Hepatocyte (in vitro differentiated cells): Measurements from ENCODE around the gene CCN6. TPM values are rescaled to one million over a fixed set of nuclear protein-coding genes. Genes with fewer than 3 reads are reported as not detected.
"Not testable (repeated sequence)": the region's sequence is repeated elsewhere in the genome, so short reads cannot be mapped to it uniquely, and the experiment has no call there.

Experiments
- DNase-seq: peaks from one replicate; pipeline ENCODE4 v3.0.0-alpha.2; 2016; ENCODE audit warnings: low spot score
- H2AFZ ChIP-seq: fragments of 200-600 bp; sonication (generic); 2 replicates; pipeline ENCODE4 v1.6.0; 2016; ENCODE audit warnings: antibody characterized with exemption, mild to moderate bottlenecking
- H3K27ac ChIP-seq: fragments of 200-600 bp; sonication (generic); 2 replicates; pipeline ENCODE4 v1.5.1; 2016; ENCODE audit warnings: mild to moderate bottlenecking
- H3K27me3 ChIP-seq: fragments of 200-600 bp; sonication (generic); 2 replicates; pipeline ENCODE4 v1.6.1; 2016
- H3K36me3 ChIP-seq: fragments of 200-600 bp; sonication (generic); replicated peaks from 2 replicates; pipeline ENCODE4 v1.5.1; 2016; ENCODE audit warnings: low read depth; ENCODE audit not compliant: insufficient read depth
- H3K4me1 ChIP-seq: fragments of 200-600 bp; sonication (generic); 2 replicates; pipeline ENCODE4 v1.5.1; 2016; ENCODE audit warnings: mild to moderate bottlenecking, moderate library complexity; ENCODE audit not compliant: insufficient read depth
- H3K4me2 ChIP-seq: fragments of 200-600 bp; sonication (generic); 2 replicates; pipeline ENCODE4 v1.6.0; 2016
- H3K4me3 ChIP-seq: fragments of 200-600 bp; sonication (generic); 2 replicates; pipeline ENCODE4 v1.5.1; 2016; ENCODE audit warnings: mild to moderate bottlenecking
- H3K79me2 ChIP-seq: fragments of 200-600 bp; sonication (generic); 2 replicates; pipeline ENCODE4 v1.6.0; 2017; ENCODE audit warnings: mild to moderate bottlenecking
- H3K9me2 ChIP-seq: fragments of 200-600 bp; sonication (generic); replicated peaks from 2 replicates; pipeline ENCODE4 v1.6.0; 2017; ENCODE audit warnings: mild to moderate bottlenecking; ENCODE audit not compliant: insufficient read depth
- H3K9me3 ChIP-seq: fragments of 200-600 bp; sonication (generic); 2 replicates; pipeline ENCODE4 v1.5.1; 2016; ENCODE audit warnings: low read depth, mild to moderate bottlenecking
- H4K20me1 ChIP-seq: fragments of 200-600 bp; sonication (generic); 2 replicates; pipeline ENCODE4 v1.6.0; 2016; ENCODE audit warnings: mild to moderate bottlenecking; ENCODE audit not compliant: insufficient read depth, poor library complexity, severe bottlenecking
- EZH2 ChIP-seq: fragments of 200-600 bp; sonication (generic); IDR thresholded peaks from 2 replicates; pipeline ENCODE4 v1.6.1; 2016; ENCODE audit warnings: antibody characterized with exemption, mild to moderate bottlenecking, borderline replicate concordance
- EZH2phosphoT487 ChIP-seq: fragments of 200-600 bp; sonication (generic); IDR thresholded peaks from one replicate; pipeline ENCODE4 v1.6.1; 2018; ENCODE audit warnings: antibody characterized with exemption, mild to moderate bottlenecking, low read depth, moderate library complexity; ENCODE audit not compliant: unreplicated experiment, severe bottlenecking
- WGBS: methylation state at CpG from one replicate; pipeline ENCODE4 v1.1.6; 2016; ENCODE audit warnings: low lambda C conversion rate; ENCODE audit errors: missing lambda C conversion rate; 5-methylcytosine and 5-hydroxymethylcytosine counted together
- polyA plus RNA-seq: library from polyadenylated mRNA; unstranded; fragments of >200 nt; fragmentation: Nextera tagmentation; extraction: Ambion mirVana; gene quantifications from 2 replicates; pipeline ENCODE4 v1.2.1, GENCODE V29; 2016
- total RNA-seq: library from RNA; depleted of rRNA; stranded (reverse); fragments of >200 nt; gene quantifications from 2 replicates; pipeline ENCODE4 v1.2.3, GENCODE V29; 2014
- TF ChIP-seq, protein P1 (sequence below): fragments of 200-600 bp; sonication (generic); IDR thresholded peaks from 2 replicates; pipeline ENCODE4 v1.5.1; 2016; ENCODE audit warnings: antibody characterized with exemption, mild to moderate bottlenecking; ENCODE audit not compliant: poor library complexity

Gene CCN6
- total and polyA plus RNA-seq, 2 experiments from 2014 or later = 0.24 TPM; not detected in 1

DNA sequence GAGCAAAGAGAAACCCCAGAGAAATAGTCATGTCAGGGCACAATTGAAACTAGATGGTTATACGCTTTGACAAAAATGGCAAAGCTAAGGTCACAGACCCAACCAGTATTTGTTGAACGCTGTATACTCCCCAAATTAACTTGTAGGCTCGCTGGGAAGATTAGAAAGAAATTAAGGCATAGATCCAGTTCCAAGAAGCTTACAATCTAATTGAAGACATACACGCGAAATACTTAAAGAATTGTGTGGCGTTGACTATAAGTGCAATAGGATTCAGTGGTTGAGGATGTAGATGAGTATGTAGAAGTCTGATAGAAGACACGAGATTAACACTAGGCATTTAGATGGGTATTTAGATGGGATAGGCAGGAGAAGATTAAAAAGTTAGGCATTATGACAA is 34.0 kb downstream of the CCN6 start:
- 32% methylated on average over 7 of the region's 7 CpGs for WGBS
- Histone ChIP-seq H3K4me3 (peak overlapping the region; percentile 14), H3K4me1 (no peaks in the 10 kb centered on the region), H3K79me2 (peaks cover 4% of the 10 kb centered on the region), H4K20me1 (no peaks in the 10 kb centered on the region), H3K9me2 (no peaks in the 10 kb centered on the region), H3K9me3 (no peaks in the 10 kb centered on the region), H3K4me2 (peak overlapping the region; percentile 79), H3K27ac (peak overlapping the region; percentile 68), H2AFZ (peak overlapping the region; percentile 86), H3K36me3 (no peaks in the 10 kb centered on the region), H3K27me3 (no peaks in the 10 kb centered on the region)
- TF ChIP-seq EZH2 = no peak
- no peak for TF ChIP-seq EZH2phosphoT487
- no peak for DNase-seq

DNA sequence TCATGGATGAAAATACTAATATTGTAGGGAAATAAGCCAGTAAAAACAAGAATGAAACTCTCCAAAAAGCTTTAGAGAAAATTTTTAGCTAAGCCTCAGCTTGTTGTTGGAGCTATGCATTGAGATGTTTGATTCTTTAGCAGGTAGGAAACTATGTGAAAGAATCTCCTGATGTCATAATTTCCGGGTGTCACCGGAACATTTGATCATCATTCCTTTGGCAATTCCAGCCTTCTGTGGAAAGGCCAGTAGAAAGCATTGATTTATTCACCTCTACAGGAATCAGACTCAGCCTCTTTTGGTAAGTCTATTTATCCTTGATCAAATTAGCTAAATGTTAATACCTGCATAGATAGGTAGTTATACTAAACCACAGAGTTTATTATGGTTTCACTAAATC is 43.0 kb downstream of the CCN6 start:
- no peaks in the 10 kb centered on the region for H3K4me1 ChIP-seq
- no peak for DNase-seq
- H2AFZ ChIP-seq = no peak overlapping the region
- no peak overlapping the region for H3K4me2 ChIP-seq
- no peaks in the 10 kb centered on the region for H4K20me1 ChIP-seq
- no peaks in the 10 kb centered on the region for H3K9me2 ChIP-seq
- H3K36me3 ChIP-seq = no peaks in the 10 kb centered on the region
- H3K27ac ChIP-seq = no peak overlapping the region
- no peaks in the 10 kb centered on the region for H3K9me3 ChIP-seq
- H3K27me3 ChIP-seq = no peaks in the 10 kb centered on the region
- 98% methylated on average over 2 of the region's 2 CpGs for WGBS
- H3K79me2 ChIP-seq = no peaks in the 10 kb centered on the region
- TF ChIP-seq EZH2phosphoT487 = no peak
- TF ChIP-seq, protein P1, sequence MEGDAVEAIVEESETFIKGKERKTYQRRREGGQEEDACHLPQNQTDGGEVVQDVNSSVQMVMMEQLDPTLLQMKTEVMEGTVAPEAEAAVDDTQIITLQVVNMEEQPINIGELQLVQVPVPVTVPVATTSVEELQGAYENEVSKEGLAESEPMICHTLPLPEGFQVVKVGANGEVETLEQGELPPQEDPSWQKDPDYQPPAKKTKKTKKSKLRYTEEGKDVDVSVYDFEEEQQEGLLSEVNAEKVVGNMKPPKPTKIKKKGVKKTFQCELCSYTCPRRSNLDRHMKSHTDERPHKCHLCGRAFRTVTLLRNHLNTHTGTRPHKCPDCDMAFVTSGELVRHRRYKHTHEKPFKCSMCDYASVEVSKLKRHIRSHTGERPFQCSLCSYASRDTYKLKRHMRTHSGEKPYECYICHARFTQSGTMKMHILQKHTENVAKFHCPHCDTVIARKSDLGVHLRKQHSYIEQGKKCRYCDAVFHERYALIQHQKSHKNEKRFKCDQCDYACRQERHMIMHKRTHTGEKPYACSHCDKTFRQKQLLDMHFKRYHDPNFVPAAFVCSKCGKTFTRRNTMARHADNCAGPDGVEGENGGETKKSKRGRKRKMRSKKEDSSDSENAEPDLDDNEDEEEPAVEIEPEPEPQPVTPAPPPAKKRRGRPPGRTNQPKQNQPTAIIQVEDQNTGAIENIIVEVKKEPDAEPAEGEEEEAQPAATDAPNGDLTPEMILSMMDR = no peak
- TF ChIP-seq EZH2 = no peak
- H3K4me3 ChIP-seq = no peak overlapping the region

DNA sequence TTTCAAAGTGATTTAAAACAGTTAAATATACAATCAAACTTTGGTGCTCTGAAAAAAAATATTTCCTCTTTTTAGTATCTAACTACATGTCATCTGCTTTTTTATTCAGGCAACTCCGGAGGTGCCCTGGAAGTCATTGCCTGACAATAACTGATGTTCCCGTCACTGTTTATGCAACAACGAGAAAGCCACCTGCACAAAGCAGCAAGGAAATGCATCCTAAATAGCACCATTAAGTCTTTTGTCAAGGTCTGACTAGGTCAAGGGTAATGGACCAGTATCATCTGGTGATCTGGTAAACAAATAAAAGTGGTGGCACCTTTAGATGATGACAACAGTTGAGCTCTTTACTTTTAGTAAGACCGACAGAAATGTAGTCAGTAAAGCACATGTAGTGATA is 46.7 kb downstream of the CCN6 start:
- Histone ChIP-seq H3K79me2 (no peaks in the 10 kb centered on the region), H3K9me3 (no peaks in the 10 kb centered on the region), H3K4me2 (no peak overlapping the region), H4K20me1 (no peaks in the 10 kb centered on the region), H3K4me1 (no peaks in the 10 kb centered on the region), H3K4me3 (no peak overlapping the region), H2AFZ (no peak overlapping the region), H3K27ac (no peak overlapping the region), H3K27me3 (no peaks in the 10 kb centered on the region), H3K36me3 (no peaks in the 10 kb centered on the region), H3K9me2 (no peaks in the 10 kb centered on the region)
- DNase-seq = no peak
- TF ChIP-seq EZH2phosphoT487 = no peak
- TF ChIP-seq, protein P1 = no peak
- TF ChIP-seq EZH2 = no peak
- WGBS = 56% methylated on average over 4 of the region's 4 CpGs

DNA sequence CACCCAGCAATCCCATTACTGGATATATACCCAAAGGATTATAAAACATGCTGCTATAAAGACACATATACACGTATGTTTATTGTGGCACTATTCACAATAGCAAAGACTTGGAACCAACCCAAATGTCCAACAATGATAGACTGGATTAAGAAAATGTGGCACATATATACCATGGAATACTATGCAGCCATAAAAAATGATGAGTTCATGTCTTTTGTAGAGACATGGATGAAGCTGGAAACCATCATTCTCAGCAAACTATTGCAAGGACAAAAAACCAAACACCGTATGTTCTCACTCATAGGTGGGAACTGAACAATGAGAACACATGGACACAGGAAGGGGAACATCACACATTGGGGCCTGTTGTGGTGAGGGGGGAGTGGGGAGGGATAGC is 52.1 kb downstream of the CCN6 start:
- H3K4me1 ChIP-seq, H3K36me3 ChIP-seq, H3K9me3 ChIP-seq, H3K9me2 ChIP-seq, H4K20me1 ChIP-seq, H3K27ac ChIP-seq, H2AFZ ChIP-seq, H3K4me3 ChIP-seq, H3K4me2 ChIP-seq, H3K27me3 ChIP-seq, DNase-seq, H3K79me2 ChIP-seq: not testable (repeated sequence)
- 98% methylated on average over 2 of the region's 2 CpGs for WGBS

DNA sequence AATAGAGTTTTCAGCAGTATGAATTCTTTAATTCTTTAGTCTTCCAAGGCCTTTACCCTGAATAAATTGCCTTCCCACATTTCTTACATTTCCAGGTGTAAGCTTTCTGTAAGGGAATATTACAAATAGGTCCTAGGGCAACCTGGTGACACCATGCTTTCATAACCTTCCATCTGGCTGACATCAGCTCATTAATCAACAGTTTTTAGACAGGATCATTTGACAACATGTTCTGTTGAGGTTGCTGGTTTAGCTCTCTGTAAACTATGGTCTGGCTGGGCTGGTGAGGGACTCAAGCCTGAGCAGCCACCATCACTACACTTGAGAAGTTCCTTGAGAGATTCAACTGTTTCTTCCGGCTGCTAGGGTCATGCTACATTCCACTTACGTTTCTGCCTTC is 52.7 kb downstream of the CCN6 start:
- no peak overlapping the region for H3K4me2 ChIP-seq
- no peaks in the 10 kb centered on the region for H3K79me2 ChIP-seq
- DNase-seq = no peak
- no peak for TF ChIP-seq EZH2phosphoT487
- TF ChIP-seq, protein P1 = no peak
- TF ChIP-seq EZH2 = no peak
- H3K27ac ChIP-seq = no peak overlapping the region
- H3K27me3 ChIP-seq = no peaks in the 10 kb centered on the region
- no peaks in the 10 kb centered on the region for H3K9me2 ChIP-seq
- no peaks in the 10 kb centered on the region for H3K36me3 ChIP-seq
- no peaks in the 10 kb centered on the region for H4K20me1 ChIP-seq
- H3K4me1 ChIP-seq = no peaks in the 10 kb centered on the region
- no peak overlapping the region for H2AFZ ChIP-seq
- H3K9me3 ChIP-seq = no peaks in the 10 kb centered on the region
- H3K4me3 ChIP-seq = no peak overlapping the region
- WGBS = 89% methylated on average over 2 of the region's 2 CpGs
